H1 (cell line): ENCODE measurements around the gene RCC2.
"Not testable (repeated sequence)": the region's sequence is repeated elsewhere in the genome, so short reads cannot be mapped to it uniquely, and the experiment has no call there.

Experiments
- CBX8 ChIP-seq: fragments of 300-800, 300-1000 bp; sonication (generic); IDR thresholded peaks from 2 replicates; pipeline ENCODE4 v1.7.1; 2016; ENCODE audit warnings: low read depth, low read length, borderline replicate concordance
- CEBPB ChIP-seq: IDR thresholded peaks from 2 replicates; pipeline ENCODE4 v1.6.1; 2012; ENCODE audit warnings: low read depth, low read length
- EP300 ChIP-seq, 2 experiments: IDR thresholded peaks; 1 replicate in 1 of 2; 2 replicates in 1 of 2; pipeline ENCODE4 v1.6.1; 2011 to 2012; ENCODE audit warnings: low read depth in 2 of 2, low read length in 2 of 2, mild to moderate bottlenecking in 2 of 2, borderline replicate concordance in 1 of 2, inconsistent platforms in 1 of 2, moderate library complexity in 1 of 2
- EZH2 ChIP-seq: fragments of 200-600 bp; sonication (generic); IDR thresholded peaks from 2 replicates; pipeline ENCODE4 v1.7.1; 2012; ENCODE audit warnings: low read depth, mild to moderate bottlenecking, moderate library complexity, low read length, inconsistent platforms; ENCODE audit not compliant: severe bottlenecking
- JUND ChIP-seq: IDR thresholded peaks from 2 replicates; pipeline ENCODE4 v1.6.1; 2011; ENCODE audit warnings: mild to moderate bottlenecking, improper control_type of control experiment, low read length
- POLR2A ChIP-seq, 2 experiments: IDR thresholded peaks; 1 replicate in 1 of 2; 2 replicates in 1 of 2; pipeline ENCODE4 v1.6.1; 2011; ENCODE audit warnings: low read depth in 2 of 2, low read length in 2 of 2, mild to moderate bottlenecking in 2 of 2; ENCODE audit errors: control extremely low read depth in 1 of 2
- SIN3A ChIP-seq, 2 experiments: IDR thresholded peaks in 1 of 2; conservative IDR thresholded peaks in 1 of 2; 2 replicates each; pipeline ENCODE4 v1.6.1; 2011 to 2012; ENCODE audit warnings: low read length in 2 of 2, improper control_type of control experiment in 1 of 2, low read depth in 1 of 2, mild to moderate bottlenecking in 1 of 2
- TAF1 ChIP-seq: IDR thresholded peaks from 2 replicates; pipeline ENCODE4 v1.6.1; 2011; ENCODE audit warnings: mild to moderate bottlenecking, low read depth, low read length
- TCF12 ChIP-seq: IDR thresholded peaks from 2 replicates; pipeline ENCODE4 v1.6.1; 2011; ENCODE audit warnings: low read depth, mild to moderate bottlenecking, low read length
- TF ChIP-seq, protein P1 (sequence below): IDR thresholded peaks from 2 replicates; pipeline ENCODE4 v1.6.1; 2012; ENCODE audit warnings: low read length, inconsistent platforms
- TF ChIP-seq, protein P2 (sequence below), 3 experiments: IDR thresholded peaks; 1 replicate in 2 of 3; 2 replicates in 1 of 3; pipeline versions ENCODE4 v1.5.1 to v1.6.1; 2011; ENCODE audit warnings: low read length in 3 of 3, mild to moderate bottlenecking in 3 of 3, inconsistent platforms in 2 of 3, low read depth in 1 of 3, moderate library complexity in 1 of 3; ENCODE audit not compliant: insufficient read depth in 1 of 3; ENCODE audit errors: control extremely low read depth in 1 of 3
- TF ChIP-seq, protein P3 (sequence below): IDR thresholded peaks from 2 replicates; pipeline ENCODE4 v1.6.1; 2011; ENCODE audit warnings: low read length, improper control_type of control experiment

DNA sequence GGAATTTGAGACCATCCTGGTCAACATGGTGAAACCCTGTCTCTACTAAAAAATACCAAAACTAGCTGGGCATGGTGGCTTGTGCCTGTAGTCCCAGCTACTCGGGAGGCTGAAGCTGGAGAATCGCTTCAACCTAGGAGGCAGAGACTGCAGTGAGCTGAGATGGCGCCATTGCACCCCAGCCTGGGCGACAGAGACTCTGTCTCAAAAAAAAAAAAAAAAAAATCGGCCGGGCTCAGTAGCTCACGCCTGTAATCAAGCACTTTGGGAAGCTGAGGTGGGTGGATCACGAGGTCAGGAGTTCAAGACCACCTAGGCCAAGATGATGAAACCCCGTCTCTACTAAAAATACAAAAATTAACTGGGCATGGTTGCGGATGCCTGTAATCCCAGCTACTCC lies 12.7 kb upstream of the RCC2 start:
- TF ChIP-seq, protein P1, sequence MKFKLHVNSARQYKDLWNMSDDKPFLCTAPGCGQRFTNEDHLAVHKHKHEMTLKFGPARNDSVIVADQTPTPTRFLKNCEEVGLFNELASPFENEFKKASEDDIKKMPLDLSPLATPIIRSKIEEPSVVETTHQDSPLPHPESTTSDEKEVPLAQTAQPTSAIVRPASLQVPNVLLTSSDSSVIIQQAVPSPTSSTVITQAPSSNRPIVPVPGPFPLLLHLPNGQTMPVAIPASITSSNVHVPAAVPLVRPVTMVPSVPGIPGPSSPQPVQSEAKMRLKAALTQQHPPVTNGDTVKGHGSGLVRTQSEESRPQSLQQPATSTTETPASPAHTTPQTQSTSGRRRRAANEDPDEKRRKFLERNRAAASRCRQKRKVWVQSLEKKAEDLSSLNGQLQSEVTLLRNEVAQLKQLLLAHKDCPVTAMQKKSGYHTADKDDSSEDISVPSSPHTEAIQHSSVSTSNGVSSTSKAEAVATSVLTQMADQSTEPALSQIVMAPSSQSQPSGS: not testable (repeated sequence)
- TF ChIP-seq, protein P2, sequence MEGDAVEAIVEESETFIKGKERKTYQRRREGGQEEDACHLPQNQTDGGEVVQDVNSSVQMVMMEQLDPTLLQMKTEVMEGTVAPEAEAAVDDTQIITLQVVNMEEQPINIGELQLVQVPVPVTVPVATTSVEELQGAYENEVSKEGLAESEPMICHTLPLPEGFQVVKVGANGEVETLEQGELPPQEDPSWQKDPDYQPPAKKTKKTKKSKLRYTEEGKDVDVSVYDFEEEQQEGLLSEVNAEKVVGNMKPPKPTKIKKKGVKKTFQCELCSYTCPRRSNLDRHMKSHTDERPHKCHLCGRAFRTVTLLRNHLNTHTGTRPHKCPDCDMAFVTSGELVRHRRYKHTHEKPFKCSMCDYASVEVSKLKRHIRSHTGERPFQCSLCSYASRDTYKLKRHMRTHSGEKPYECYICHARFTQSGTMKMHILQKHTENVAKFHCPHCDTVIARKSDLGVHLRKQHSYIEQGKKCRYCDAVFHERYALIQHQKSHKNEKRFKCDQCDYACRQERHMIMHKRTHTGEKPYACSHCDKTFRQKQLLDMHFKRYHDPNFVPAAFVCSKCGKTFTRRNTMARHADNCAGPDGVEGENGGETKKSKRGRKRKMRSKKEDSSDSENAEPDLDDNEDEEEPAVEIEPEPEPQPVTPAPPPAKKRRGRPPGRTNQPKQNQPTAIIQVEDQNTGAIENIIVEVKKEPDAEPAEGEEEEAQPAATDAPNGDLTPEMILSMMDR (IDR thresholded peaks at IDR 0.05; ENCODE audit: control extremely low read depth in 1 of 3, insufficient read depth in 1 of 3, low read depth in 1 of 3, low read length in 3 of 3): peak in 2 of 3 experiments; percentile 16 to 22; a peak in 2 of 4 replicates
- not testable (repeated sequence) for TF ChIP-seq SIN3A (conservative IDR thresholded peaks at IDR 0.05 in 1 of 2, IDR thresholded peaks at IDR 0.05 in 1 of 2; ENCODE audit: low read depth in 1 of 2, low read length in 2 of 2); TCF12; EP300 (IDR thresholded peaks at IDR 0.05; ENCODE audit: borderline replicate concordance in 1 of 2, low read depth in 2 of 2, low read length in 2 of 2); CBX8; TAF1; EZH2; CEBPB; POLR2A (IDR thresholded peaks at IDR 0.05; ENCODE audit: control extremely low read depth in 1 of 2, low read depth in 2 of 2, low read length in 2 of 2)
- TF ChIP-seq, protein P3, sequence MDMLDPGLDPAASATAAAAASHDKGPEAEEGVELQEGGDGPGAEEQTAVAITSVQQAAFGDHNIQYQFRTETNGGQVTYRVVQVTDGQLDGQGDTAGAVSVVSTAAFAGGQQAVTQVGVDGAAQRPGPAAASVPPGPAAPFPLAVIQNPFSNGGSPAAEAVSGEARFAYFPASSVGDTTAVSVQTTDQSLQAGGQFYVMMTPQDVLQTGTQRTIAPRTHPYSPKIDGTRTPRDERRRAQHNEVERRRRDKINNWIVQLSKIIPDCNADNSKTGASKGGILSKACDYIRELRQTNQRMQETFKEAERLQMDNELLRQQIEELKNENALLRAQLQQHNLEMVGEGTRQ: not testable (repeated sequence)
- 0 out of 2 replicates have a peak, but pooled peaks have one; percentile 36 for TF ChIP-seq JUND
